ENCODE data around the gene CLCNKB. TPM values are rescaled to one million over a fixed set of nuclear protein-coding genes. Genes with fewer than 3 reads are reported as not detected.
"Not testable (repeated sequence)": the region's sequence is repeated elsewhere in the genome, so short reads cannot be mapped to it uniquely, and the experiment has no call there.

Gene CLCNKB
- total RNA-seq, 3 donors from 2014 or later (not counting 1 experiment from before 2014, with no cell fraction given) = not detected

DNA sequence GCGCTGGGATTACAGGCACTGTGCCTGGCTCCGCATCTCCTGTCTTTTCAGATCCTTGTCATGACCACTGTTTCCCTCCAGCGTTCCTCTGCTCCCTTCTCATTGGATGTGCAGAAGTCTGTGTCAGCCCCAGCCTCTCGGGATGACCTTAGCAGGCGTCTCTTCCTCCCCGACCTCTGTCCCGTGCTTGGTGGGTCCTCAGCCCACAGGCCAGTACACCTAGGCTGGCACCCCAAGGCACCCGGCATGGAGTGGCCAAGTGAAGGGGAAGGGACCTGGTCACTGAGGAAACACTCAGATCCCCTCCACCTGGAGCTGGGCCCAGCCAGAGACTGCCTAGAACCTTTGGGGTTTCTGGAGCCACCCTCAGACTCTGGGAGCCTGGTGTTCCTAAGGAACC, 2.4 kb upstream of the CLCNKB start:
- Mint-ChIP-seq H3K9me3 (no peaks in the 10 kb centered on the region), H3K27me3 (ENCODE audit: low read depth in 2 of 2) (peaks cover 7% of the 10 kb centered on the region in 2 donors)
- ATAC-seq = no peak

DNA sequence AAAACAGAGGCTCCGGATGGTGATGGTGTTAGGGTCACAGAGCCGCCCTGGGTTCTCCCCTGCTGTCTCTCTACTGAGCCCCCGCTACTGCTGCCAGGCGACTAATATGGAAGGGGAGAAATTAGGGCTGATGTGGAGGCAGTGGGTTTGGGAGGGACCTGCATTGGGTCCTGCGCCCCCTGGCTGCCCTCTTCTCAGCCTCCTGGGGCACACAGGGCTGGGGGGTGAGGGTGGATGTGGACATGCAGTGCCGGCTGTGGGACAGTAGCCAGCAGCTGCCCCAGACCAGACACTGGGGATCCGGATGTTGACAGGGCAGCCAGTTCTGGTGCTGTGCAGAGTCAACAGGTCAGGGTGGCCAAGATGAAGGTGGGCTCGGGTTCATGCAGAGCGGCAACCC, 1.5 kb upstream of the CLCNKB start:
- H3K36me3 ChIP-seq (ENCODE audit: control insufficient read depth, insufficient read depth, low read length) = no peaks in the 10 kb centered on the region
- WGBS (ENCODE audit: insufficient coverage) = 79% methylated on average over 9 of the region's 9 CpGs
- intact Hi-C loops (cut with micrococcal nuclease) = no loop called here

More for the DNA sequence above, 2.4 kb upstream of the CLCNKB start:
- H3K4me3 Mint-ChIP-seq = no peak overlapping the region
- H3K9me3 ChIP-seq (ENCODE audit: control insufficient read depth, insufficient read depth, low read length) = no peaks in the 10 kb centered on the region
- 69% methylated on average over 8 of the region's 8 CpGs for WGBS (ENCODE audit: insufficient coverage)
- TF ChIP-seq, protein P1, sequence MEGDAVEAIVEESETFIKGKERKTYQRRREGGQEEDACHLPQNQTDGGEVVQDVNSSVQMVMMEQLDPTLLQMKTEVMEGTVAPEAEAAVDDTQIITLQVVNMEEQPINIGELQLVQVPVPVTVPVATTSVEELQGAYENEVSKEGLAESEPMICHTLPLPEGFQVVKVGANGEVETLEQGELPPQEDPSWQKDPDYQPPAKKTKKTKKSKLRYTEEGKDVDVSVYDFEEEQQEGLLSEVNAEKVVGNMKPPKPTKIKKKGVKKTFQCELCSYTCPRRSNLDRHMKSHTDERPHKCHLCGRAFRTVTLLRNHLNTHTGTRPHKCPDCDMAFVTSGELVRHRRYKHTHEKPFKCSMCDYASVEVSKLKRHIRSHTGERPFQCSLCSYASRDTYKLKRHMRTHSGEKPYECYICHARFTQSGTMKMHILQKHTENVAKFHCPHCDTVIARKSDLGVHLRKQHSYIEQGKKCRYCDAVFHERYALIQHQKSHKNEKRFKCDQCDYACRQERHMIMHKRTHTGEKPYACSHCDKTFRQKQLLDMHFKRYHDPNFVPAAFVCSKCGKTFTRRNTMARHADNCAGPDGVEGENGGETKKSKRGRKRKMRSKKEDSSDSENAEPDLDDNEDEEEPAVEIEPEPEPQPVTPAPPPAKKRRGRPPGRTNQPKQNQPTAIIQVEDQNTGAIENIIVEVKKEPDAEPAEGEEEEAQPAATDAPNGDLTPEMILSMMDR (IDR thresholded peaks at IDR 0.05) = no peak
- intact Hi-C loops (cut with micrococcal nuclease) = no loop called here
- no peaks in the 10 kb centered on the region for H3K27me3 ChIP-seq (ENCODE audit: control insufficient read depth, insufficient read depth, low read length)
- H3K27ac Mint-ChIP-seq = no peak overlapping the region
- no peak overlapping the region for H3K4me3 ChIP-seq (ENCODE audit: low read length)
- H3K4me1 ChIP-seq (ENCODE audit: control insufficient read depth, insufficient read depth, low read length) = no peaks in the 10 kb centered on the region
- H3K36me3 ChIP-seq (ENCODE audit: control insufficient read depth, insufficient read depth, low read length) = no peaks in the 10 kb centered on the region
- no peak for DNase-seq
- H3K36me3 Mint-ChIP-seq = no peaks in the 10 kb centered on the region
- H3K27ac ChIP-seq (ENCODE audit: low read length) = no peak overlapping the region
- no peaks in the 10 kb centered on the region for H3K4me1 Mint-ChIP-seq

DNA sequence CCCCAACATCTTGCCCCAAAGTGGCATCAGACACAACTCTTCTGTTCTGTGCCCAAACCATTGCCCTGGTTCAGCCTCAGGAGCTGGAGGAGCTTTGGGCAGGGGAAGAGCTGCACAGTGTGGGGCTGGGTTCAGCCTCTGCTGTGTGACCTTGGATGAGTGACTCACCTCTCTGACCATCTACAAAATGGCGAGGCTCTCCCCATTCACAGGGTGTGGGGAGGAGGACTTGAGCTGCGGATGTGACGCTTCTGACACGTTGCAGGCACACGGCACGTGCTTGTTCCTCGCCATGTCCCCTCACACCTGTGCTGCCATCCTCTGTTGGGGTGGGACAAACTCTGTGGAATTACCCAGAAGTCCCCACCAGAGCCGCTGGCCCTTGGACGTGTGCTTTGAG, 928 bp upstream of the CLCNKB start:
- intact Hi-C loops (cut with micrococcal nuclease); H3K36me3 ChIP-seq (ENCODE audit: control insufficient read depth, insufficient read depth, low read length); H3K27me3 ChIP-seq (ENCODE audit: control insufficient read depth, insufficient read depth, low read length); H3K4me1 Mint-ChIP-seq; H3K9me3 Mint-ChIP-seq; H3K9me3 ChIP-seq (ENCODE audit: control insufficient read depth, insufficient read depth, low read length); H3K27ac Mint-ChIP-seq; H3K27ac ChIP-seq (ENCODE audit: low read length); H3K4me3 Mint-ChIP-seq; H3K4me3 ChIP-seq (ENCODE audit: low read length); ATAC-seq; DNase-seq; H3K27me3 Mint-ChIP-seq (ENCODE audit: low read depth in 2 of 2); H3K4me1 ChIP-seq (ENCODE audit: control insufficient read depth, insufficient read depth, low read length); H3K36me3 Mint-ChIP-seq: not testable (repeated sequence)
- 80% methylated on average over 7 of the region's 9 CpGs for WGBS (ENCODE audit: insufficient coverage)

More for the DNA sequence above, 1.5 kb upstream of the CLCNKB start:
- no peak overlapping the region for H3K27ac Mint-ChIP-seq
- ATAC-seq = no peak
- Histone ChIP-seq H3K4me3 (ENCODE audit: low read length) (no peak overlapping the region), H3K4me1 (ENCODE audit: control insufficient read depth, insufficient read depth, low read length) (no peaks in the 10 kb centered on the region), H3K27me3 (ENCODE audit: control insufficient read depth, insufficient read depth, low read length) (no peaks in the 10 kb centered on the region), H3K9me3 (ENCODE audit: control insufficient read depth, insufficient read depth, low read length) (no peaks in the 10 kb centered on the region), H3K27ac (ENCODE audit: low read length) (no peak overlapping the region)
- no peaks in the 10 kb centered on the region for H3K9me3 Mint-ChIP-seq
- TF ChIP-seq, protein P1 (IDR thresholded peaks at IDR 0.05) = no peak
- H3K4me1 Mint-ChIP-seq = no peaks in the 10 kb centered on the region
- peaks cover 5 to 7% of the 10 kb centered on the region in 2 donors for H3K27me3 Mint-ChIP-seq (ENCODE audit: low read depth in 2 of 2)
- DNase-seq = no peak
- no peaks in the 10 kb centered on the region for H3K36me3 Mint-ChIP-seq
- H3K4me3 Mint-ChIP-seq = no peak overlapping the region

DNA sequence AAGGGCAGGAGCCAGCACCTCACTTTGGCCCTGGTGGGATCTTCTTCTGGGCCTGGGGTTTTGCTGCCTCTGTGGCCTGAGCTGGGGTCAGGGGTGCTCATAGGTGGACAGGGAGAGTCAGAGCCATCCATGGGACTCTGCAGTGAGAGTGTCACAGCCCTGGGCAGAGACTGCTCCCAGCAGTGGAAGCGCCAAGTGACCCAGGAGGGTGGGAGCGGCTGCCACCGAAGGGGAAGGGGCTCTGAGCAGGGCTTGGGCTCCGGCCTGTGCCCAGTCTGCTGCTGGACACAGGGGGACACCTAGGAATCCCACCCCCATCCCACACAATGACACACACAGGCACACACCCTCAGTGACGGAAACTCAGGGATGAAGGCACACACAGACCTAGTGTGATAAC, 368 bp downstream of the CLCNKB start:
- ATAC-seq = no peak
- no peaks in the 10 kb centered on the region for H3K9me3 Mint-ChIP-seq

More for the DNA sequence above, 368 bp downstream of the CLCNKB start:
- TF ChIP-seq, protein P1 (IDR thresholded peaks at IDR 0.05) = no peak
- intact Hi-C loops (cut with micrococcal nuclease) = no loop called here
- H3K36me3 ChIP-seq (ENCODE audit: control insufficient read depth, insufficient read depth, low read length) = no peaks in the 10 kb centered on the region
- H3K4me3 ChIP-seq (ENCODE audit: low read length) = no peak overlapping the region
- Mint-ChIP-seq H3K4me3 (no peak overlapping the region), H3K27ac (no peak overlapping the region), H3K27me3 (ENCODE audit: low read depth in 2 of 2) (peaks cover 0 to 3% of the 10 kb centered on the region in 2 donors), H3K4me1 (peaks cover 0 to 4% of the 10 kb centered on the region in 2 donors), H3K36me3 (no peaks in the 10 kb centered on the region)
- H3K27ac ChIP-seq (ENCODE audit: low read length) = no peak overlapping the region
- no peaks in the 10 kb centered on the region for H3K9me3 ChIP-seq (ENCODE audit: control insufficient read depth, insufficient read depth, low read length)
- DNase-seq = no peak
- H3K27me3 ChIP-seq (ENCODE audit: control insufficient read depth, insufficient read depth, low read length) = no peaks in the 10 kb centered on the region
- 94% methylated on average over 5 of the region's 5 CpGs for WGBS (ENCODE audit: insufficient coverage)
- peaks cover 8% of the 10 kb centered on the region for H3K4me1 ChIP-seq (ENCODE audit: control insufficient read depth, insufficient read depth, low read length)

Measured in natural killer cell (primary cell).